Thyroid gland (tissue), 4 donors: ENCODE results near the gene SH2D3C. TPM values are rescaled to one million over a fixed set of nuclear protein-coding genes. Genes with fewer than 3 reads are reported as not detected.

Source experiments
- DNase-seq, 2 donors: peaks; one replicate each; pipeline ENCODE4 v3.0.0-alpha.2; 2019
- H3K27ac ChIP-seq, 3 donors: fragments of 200-600 bp; sonication (generic); 1 replicate in 2 of 3; 2 replicates in 1 of 3; pipeline ENCODE4 v1.5.1; 2016 to 2019; ENCODE audit warnings: mild to moderate bottlenecking in 1 of 3, moderate library complexity in 1 of 3
- H3K27me3 ChIP-seq: fragments of 200-600 bp; sonication (generic); one replicate; pipeline ENCODE4 v1.5.1; 2019
- H3K36me3 ChIP-seq, 2 donors: fragments of 200-600 bp; sonication (generic); one replicate each; pipeline ENCODE4 v1.5.1; 2016 to 2019
- H3K4me1 ChIP-seq, 2 donors: fragments of 200-600 bp; sonication (generic); one replicate each; pipeline ENCODE4 v1.5.1; 2017 to 2019
- H3K4me3 ChIP-seq, 3 donors: fragments of 200-600 bp; sonication (generic); replicated peaks in 1 of 3; 1 replicate in 2 of 3; 2 replicates in 1 of 3; pipeline ENCODE4 v1.5.1; 2016; ENCODE audit warnings: mild to moderate bottlenecking in 1 of 3
- H3K9me3 ChIP-seq: fragments of 200-600 bp; sonication (generic); one replicate; pipeline ENCODE4 v1.5.1; 2017
- POLR2A ChIP-seq, 2 donors: fragments of 450-650 bp; IDR thresholded peaks; one replicate each; pipeline ENCODE4 v1.6.1; 2017; ENCODE audit warnings: antibody characterized with exemption in 2 of 2, mild to moderate bottlenecking in 2 of 2, moderate library complexity in 1 of 2
- WGBS, 2 donors: methylation state at CpG; one replicate each; pipeline ENCODE4 v1.1.5; 2017; 5-methylcytosine and 5-hydroxymethylcytosine counted together
- intact Hi-C: fragments of 100-400 bp; cut with DNase I; formaldehyde crosslinking; loops from one replicate; pipeline ENCODE4 v1.15.1; 2023
- total RNA-seq, 4 donors: library from RNA; depleted of rRNA; stranded (reverse); fragments of >200 nt; gene quantifications; one replicate each; pipeline ENCODE4 v1.2.3, GENCODE V29; 2016
- TF ChIP-seq, protein P1 (sequence below), 6 experiments: fragments of 200-600 bp in 3 of 6; fragments of 450-650 bp in 3 of 6; sonication (generic) in 3 of 6; IDR thresholded peaks; one replicate each; pipeline ENCODE4 v1.5.1; 2016 to 2019; ENCODE audit warnings: antibody characterized with exemption in 6 of 6, mild to moderate bottlenecking in 2 of 6, inconsistent platforms in 1 of 6, moderate library complexity in 1 of 6

Gene SH2D3C
- total RNA-seq, 4 donors from 2014 or later, result 10.0 to 24.9 (median 18.2) TPM

DNA sequence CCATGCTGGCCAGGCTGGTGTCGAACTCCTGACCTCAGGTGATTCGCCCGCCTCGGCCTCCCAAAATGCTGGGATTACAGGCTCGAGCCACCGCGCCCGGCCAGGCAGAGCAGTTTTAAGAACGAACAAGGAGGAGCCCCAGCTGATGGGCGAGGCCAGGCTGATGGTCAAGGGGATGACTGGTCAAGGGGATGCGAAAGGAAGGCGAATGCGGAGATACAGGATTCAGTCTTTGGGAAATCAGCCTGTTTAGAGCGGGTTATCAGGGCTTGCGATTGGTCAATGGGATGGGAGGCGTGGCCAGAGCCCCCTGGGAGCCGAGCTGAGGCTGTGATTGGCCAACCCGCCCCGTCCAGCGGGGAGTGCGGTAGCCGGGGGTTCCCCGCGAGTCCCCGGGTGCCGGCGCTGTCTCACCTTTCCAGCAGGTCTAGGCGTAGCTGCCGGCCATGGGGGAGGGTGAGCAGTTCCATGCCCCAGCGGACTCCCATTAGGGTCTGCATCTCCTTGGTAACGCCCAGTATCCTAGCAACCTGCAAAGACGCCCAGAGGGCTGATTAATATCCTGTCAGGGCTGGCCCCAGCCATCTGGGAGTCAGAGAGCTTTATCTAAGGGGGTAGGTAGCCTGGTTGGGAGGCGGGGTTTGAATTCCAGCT lies 35.9 kb downstream of the SH2D3C start:
- Histone ChIP-seq H3K27me3 (no peaks in the 10 kb centered on the region), H3K4me1 (peaks cover 7% of the 10 kb centered on the region in 2 donors), H3K27ac (no peak overlapping the region), H3K4me3 (no peak overlapping the region), H3K9me3 (no peaks in the 10 kb centered on the region), H3K36me3 (peaks cover 0 to 18% of the 10 kb centered on the region in 2 donors)
- no peak for TF ChIP-seq POLR2A (IDR thresholded peaks at IDR 0.05)
- TF ChIP-seq, protein P1, sequence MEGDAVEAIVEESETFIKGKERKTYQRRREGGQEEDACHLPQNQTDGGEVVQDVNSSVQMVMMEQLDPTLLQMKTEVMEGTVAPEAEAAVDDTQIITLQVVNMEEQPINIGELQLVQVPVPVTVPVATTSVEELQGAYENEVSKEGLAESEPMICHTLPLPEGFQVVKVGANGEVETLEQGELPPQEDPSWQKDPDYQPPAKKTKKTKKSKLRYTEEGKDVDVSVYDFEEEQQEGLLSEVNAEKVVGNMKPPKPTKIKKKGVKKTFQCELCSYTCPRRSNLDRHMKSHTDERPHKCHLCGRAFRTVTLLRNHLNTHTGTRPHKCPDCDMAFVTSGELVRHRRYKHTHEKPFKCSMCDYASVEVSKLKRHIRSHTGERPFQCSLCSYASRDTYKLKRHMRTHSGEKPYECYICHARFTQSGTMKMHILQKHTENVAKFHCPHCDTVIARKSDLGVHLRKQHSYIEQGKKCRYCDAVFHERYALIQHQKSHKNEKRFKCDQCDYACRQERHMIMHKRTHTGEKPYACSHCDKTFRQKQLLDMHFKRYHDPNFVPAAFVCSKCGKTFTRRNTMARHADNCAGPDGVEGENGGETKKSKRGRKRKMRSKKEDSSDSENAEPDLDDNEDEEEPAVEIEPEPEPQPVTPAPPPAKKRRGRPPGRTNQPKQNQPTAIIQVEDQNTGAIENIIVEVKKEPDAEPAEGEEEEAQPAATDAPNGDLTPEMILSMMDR (IDR thresholded peaks at IDR 0.05), result no peak
- WGBS, 2 donors, result 37 to 40% methylated on average over 32 to 33 of the region's 33 CpGs
- no peak for DNase-seq
- intact Hi-C loops, result no loop called here

DNA sequence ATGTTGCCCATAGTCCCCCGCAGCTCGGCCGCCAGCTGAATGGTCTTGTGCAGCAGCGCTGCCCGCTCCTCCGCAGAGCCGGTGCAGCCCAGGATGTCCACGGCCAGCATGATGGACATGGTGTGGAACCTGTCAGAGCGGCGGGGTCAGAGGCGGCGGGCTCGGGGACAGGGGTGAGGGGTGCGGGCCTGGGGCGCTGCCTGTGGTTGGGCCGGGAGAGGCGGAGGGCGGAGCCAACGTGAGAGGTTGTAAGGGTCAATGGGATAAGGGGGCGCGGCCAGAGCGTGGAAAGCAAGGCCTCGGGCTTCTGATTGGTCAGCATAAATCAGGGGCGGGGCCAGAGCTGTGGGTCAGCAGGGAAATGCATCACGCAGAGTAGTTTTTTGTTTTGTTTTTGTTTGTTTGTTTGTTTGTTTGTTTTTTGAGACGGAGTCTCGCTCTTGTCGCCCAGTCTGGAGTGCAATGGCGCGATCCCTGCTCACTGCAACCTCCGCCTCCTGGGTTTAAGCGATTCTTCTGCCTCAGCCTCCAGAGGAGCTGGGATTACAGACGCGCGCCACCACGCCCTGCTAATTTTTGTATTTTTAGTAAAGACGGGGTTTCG lies 36.5 kb downstream of the SH2D3C start:
- Histone ChIP-seq H3K27ac (no peak overlapping the region), H3K4me1 (peaks cover 7% of the 10 kb centered on the region in 2 donors), H3K4me3 (no peak overlapping the region), H3K27me3 (no peaks in the 10 kb centered on the region), H3K9me3 (no peaks in the 10 kb centered on the region), H3K36me3 (peaks cover 0 to 18% of the 10 kb centered on the region in 2 donors)
- TF ChIP-seq, protein P1 (IDR thresholded peaks at IDR 0.05), result no peak
- no peak for TF ChIP-seq POLR2A (IDR thresholded peaks at IDR 0.05)
- WGBS, 2 donors, result 41 to 53% methylated on average over 15 to 34 of the region's 38 CpGs
- peak; percentile 61 to 72 for DNase-seq
- intact Hi-C loops, result no loop called here

DNA sequence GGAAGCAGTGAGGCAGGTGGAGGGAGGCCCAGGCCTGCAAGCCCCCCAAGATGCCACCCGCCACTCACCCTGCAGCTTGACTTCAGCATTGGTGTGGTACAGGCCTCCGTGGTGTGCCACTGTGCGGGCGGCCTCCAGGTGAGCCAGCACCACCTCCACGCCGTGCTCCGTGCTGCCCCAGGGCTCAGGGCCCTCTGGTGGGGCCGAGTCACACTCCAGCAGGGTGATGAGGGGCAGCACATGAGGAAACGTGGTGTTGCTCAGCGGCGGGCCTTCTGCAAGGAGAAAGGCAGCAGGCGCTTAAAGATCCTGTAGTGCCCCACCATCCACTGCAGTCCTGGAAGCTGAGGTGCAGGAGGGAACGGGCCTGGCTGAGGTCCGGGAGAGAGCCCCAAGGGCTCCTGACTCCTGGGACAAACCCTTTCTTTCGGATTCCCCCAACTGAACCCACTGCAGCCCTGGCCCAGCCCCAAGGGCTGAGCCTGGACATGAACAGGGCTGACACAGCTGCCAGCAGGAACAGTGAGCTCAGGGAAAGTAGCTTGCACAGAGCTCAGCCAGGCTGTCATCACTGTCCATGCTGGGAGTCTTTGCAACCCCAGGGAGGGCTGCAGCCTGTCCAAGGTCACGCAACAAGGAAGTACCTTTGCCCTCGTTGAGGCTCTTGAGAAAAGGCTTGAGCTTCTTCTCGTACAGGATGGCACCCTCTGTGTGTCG lies 38.7 kb downstream of the SH2D3C start:
- H3K27ac ChIP-seq, result peak overlapping the region in 2 of 3 donors; percentile 21 to 40
- no peak overlapping the region for H3K4me3 ChIP-seq
- intact Hi-C loops, result loop anchor here (5.0 kb wide), 3 partner anchors 43 to 178 kb away; partner anchors contain the start of gene ST6GALNAC4
- peaks cover 0 to 18% of the 10 kb centered on the region in 2 donors for H3K36me3 ChIP-seq
- no peak for DNase-seq
- H3K9me3 ChIP-seq, result no peaks in the 10 kb centered on the region
- TF ChIP-seq POLR2A (IDR thresholded peaks at IDR 0.05), result no peak
- TF ChIP-seq, protein P1 (IDR thresholded peaks at IDR 0.05), result no peak
- 82% methylated on average over 16 to 19 of the region's 19 CpGs for WGBS, 2 donors
- peaks cover 7% of the 10 kb centered on the region in 2 donors for H3K4me1 ChIP-seq
- no peaks in the 10 kb centered on the region for H3K27me3 ChIP-seq

DNA sequence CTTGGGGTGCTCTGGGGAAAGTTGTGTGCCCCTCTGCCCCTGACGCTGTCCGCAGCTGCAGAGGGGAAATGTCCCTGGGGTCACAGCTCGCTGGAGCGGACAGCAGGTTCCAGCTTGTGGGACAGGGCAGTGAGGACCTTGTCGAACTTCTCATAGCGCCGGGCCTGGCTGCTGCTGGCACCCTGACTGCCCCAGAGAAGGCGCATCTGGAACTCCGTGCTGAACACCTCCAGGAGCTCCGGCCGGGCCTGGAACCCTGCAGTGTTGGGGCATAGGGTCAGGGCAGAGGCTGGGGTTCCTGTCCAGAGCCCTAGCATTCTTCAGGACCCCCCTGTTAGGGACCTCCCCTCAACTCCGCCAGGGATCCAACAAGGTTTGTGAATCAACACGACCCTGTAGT lies 39.8 kb downstream of the SH2D3C start:
- no peak overlapping the region for H3K27ac ChIP-seq
- TF ChIP-seq POLR2A (IDR thresholded peaks at IDR 0.05), result no peak
- TF ChIP-seq, protein P1 (IDR thresholded peaks at IDR 0.05), result no peak
- H3K9me3 ChIP-seq, result no peaks in the 10 kb centered on the region
- WGBS, 2 donors, result 85% methylated on average over 11 to 13 of the region's 13 CpGs
- H3K36me3 ChIP-seq, result peaks cover 0 to 15% of the 10 kb centered on the region in 2 donors
- DNase-seq, result no peak
- no peaks in the 10 kb centered on the region for H3K27me3 ChIP-seq
- intact Hi-C loops, result loop anchor here (5.0 kb wide), 3 partner anchors 44 to 179 kb away; partner anchors contain the start of gene ST6GALNAC4
- H3K4me3 ChIP-seq, result no peak overlapping the region
- peaks cover 11 to 14% of the 10 kb centered on the region in 2 donors for H3K4me1 ChIP-seq
